Measurements from ENCODE around the gene HORMAD2. TPM values are rescaled to one million over a fixed set of nuclear protein-coding genes. Genes with fewer than 3 reads are reported as not detected.

HORMAD2 gene, protein sequence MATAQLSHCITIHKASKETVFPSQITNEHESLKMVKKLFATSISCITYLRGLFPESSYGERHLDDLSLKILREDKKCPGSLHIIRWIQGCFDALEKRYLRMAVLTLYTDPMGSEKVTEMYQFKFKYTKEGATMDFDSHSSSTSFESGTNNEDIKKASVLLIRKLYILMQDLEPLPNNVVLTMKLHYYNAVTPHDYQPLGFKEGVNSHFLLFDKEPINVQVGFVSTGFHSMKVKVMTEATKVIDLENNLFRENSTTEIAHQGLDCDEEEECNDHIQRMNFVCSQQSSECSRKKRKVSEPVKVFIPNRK
- total RNA-seq (2014; rRNA removed; shearing (Covaris generic)): 0.22 TPM in 1 of 2 replicates, not detected in the other

DNA sequence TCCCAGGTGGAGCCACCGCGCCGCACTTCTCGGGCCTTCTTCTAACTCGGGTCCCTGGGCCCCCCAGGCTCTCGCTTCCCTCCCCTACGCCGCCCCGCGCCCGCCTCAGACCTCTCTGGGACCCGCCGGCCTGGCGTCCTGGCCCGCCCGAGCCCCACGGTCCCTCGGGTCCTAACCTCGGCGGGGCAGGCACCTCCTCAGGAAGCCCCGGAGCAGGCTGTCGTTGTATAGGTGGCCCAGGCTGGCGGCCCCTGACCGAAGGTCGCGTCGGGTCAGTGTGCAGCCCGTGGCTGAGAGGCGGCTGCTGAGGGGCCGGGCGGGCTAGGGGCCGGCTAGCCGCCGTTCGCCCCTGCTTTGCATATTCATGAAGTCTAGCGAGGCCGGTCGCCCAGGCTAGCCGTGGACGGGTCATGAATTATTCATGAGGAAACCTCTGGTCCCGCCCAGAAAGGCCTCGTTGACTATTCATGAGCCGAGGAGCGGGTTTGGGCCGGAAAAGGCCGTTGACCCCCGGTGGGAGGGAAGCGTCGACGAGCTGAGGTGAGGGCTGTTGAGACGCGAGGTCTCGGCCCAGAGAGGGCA is at the start of gene HORMAD2:
HORMAD2 (plus strand) TSS at position 513 of the 582 bp plus-strand sequence. CDS start 13,489 bp downstream, outside the sequence.
- peak; percentile 58 for DNase-seq (ENCODE audit: low read depth)

DNA sequence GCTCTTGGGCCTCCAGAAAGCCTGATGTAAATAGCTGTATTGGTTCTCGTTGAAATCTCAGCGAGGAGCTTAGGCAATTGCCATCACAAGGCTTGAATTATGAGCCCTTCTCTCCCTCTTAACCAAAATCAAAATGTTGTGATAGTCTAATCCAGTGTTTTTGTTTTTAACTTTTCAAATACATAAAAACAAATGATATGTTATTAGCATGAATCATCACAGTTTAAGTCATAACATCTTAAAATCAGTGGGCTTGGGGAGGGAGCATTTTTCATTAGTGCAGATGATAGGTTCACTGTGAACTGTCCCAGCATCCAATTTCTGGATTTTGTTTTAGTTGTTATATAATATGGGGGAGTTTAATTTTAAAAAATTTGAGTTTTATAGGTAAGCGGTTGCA is 48.9 kb upstream of the HORMAD2 start:
- no peak for DNase-seq (ENCODE audit: low read depth)

DNA sequence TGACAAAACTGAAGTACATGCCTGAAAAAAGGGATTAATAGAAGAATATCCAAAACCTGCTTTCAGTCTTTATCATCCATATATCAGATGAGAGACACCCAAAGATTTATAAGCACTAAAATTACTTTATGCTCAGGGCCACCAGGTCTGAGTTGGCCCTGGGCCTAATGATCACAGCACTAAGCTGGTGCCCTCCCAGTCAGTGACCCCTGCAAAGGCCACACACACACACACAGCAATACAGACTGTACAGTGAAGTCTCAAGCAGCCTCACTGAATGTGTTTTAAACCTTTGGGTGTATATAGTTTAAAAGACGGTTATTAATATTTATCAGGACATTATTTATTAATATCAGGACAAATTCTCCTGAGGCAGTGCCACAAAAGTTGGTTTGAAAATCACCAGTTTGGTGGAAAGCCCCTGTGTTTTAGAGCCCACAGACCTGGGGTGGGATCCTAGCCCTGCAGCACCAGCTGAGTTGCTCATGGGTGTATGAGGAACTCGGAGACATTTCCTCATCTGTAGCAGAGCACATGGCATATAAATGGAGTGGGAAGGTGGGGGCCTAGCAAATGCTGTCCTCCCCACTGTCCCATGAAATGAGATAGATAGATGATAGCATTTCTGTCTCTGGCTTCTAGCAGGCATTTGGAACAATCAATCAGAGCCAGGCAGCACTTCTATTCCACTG is 48.4 kb upstream of the HORMAD2 start:
- DNase-seq (ENCODE audit: low read depth): no peak

DNA sequence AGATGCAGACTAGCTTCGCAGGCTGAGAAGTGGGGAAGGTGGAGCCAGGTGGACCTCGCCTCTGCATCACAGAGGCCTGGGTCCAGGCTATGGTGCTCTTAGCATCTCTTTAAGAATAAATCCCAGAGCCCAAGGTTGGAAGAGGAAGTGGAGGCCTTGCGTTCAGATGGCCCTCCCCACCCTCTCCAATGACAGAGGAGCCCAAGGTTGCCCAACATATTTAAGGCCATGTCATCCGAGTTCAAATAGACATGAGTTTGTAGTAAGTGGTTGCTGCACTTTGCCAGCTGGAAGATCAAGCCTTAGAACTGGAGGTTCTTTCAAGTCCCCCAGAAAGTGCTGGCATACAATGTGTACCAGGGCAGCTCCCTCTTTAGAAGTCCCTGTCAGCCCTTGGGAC is 47.1 kb upstream of the HORMAD2 start:
- no peak for DNase-seq (ENCODE audit: low read depth)

DNA sequence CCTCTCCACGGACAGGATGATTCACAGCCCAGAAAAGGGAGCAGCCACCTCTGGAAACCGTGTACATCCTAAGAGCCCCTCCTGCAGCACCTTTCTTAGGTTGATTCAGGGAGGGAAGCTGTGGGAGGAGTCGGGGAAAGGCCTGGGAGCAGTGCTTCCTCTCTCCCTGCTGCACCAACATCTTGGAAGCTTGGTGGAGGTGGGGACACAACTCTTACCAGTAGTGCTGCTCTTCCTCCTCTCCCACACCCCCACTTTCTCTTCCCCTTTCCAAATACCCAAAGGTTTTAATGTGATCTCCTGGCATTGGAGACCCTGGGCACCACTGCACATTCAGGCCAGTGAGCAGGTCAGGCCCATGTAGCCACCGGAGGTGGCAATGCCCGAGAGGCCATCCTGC is 46.4 kb upstream of the HORMAD2 start:
- no peak for DNase-seq (ENCODE audit: low read depth)

DNA sequence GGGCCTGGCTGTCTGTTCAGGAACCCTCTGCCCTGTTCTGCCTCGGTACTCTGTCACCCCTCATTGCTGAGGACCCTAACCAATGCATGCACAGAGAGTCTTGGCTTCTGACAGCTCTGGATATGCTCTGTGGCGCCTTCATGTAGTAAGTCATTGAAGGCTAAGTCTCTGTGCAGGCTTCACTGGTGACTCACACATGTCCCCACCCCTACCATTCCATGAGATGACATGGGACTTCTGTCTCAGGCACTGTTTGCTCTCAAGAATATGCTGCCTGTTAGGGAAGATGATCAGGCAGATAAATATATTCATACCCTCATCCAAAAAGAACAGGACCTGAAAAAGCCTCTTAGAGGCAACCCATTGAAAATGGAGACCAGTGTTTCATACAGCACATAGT is 43.6 kb upstream of the HORMAD2 start:
- peak; percentile 32 for DNase-seq (ENCODE audit: low read depth)

DNA sequence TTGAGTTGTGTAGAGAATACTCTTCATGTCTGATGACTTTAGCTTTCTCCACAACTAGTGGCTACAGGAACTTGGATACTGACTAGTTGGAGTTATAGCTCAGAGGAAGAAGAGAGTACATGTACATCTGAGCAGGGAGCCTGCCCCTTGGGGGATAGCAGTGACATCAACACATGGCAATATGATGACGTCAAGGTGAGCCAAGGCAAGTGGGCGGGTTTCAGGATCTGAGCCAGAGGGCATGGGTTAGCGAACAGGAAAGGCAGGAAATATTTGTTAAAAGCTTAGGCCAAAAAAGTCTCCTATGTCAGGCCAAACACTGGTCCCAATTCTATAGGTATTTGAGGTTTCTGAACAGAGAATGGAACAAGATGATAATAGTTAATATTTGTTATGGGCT is 42.0 kb upstream of the HORMAD2 start:
- peak; percentile 26 for DNase-seq (ENCODE audit: low read depth)

DNA sequence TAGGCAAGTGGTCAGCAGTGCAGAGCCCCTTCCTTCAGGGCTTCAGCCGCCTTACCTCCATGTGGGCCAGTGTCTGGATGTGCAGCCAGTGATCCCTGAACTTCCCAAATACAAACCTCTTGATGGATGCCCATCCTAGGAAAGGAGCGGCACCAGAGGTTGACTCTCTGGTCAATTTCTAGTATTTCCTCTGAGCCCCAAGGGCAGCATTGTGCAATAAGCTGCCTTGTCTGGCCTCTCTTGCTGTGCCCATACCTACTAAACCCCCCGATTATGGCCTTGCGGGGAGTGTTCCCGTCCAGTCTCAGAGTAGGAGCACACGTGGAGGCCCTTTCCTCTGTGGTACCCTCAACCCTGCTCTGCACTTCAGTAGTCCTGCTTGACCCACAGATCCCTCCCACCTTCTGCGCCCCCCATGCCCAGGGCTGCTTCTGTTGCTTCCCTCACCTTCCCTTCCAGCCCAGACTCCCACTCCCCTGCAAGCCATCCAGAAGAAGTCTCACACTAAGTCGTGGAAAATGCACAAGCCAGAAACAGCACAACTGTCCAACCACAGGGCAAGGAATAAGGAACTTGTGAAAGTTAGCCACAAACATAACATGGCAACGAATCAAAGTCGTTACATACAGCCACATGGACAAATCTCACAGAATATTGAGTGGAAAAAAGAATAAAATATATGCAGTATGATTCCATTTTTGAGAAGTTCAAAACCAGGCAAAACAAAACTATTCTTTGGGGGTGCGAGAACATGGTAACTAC is 39.6 kb upstream of the HORMAD2 start:
- no peak for DNase-seq (ENCODE audit: low read depth)

DNA sequence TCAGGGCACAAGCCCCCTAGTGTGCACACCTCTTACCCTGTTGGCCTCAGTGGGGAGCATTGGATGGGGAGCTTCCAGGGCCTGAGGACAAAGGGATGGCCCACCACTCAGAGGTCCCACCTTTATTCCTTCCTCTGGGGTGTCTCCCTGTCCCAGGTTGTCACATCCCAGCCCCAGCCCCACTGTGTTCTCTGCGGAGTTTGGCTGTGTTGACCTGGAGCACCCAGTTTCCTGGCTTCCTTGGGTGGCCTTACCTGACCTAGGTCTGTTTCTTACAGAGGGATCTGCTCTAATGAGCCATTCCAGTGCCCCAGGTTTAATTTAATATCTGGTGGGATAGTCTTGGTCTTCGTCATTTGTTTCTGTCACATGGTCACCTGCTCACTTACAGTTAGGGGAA is 38.8 kb upstream of the HORMAD2 start:
- no peak for DNase-seq (ENCODE audit: low read depth)

DNA sequence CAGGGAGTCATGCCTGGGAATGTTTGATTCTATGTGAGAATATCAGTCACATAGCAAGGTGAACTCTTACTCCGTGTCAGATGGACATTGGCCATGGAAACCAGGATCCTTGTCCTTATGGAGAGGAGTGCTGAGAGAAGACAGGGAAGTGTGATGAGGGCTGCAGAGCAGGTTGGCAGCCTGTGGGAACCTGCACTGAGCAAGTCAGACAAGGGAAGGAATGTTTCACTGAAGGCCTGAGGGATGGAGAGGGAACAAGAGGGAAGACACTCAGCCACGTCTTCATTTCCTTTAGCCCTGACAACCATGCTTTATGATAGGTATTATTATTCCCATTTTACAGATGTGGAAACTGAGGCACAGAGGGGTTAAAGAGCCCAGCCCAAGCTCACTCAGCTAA is 38.4 kb upstream of the HORMAD2 start:
- no peak for DNase-seq (ENCODE audit: low read depth)

DNA sequence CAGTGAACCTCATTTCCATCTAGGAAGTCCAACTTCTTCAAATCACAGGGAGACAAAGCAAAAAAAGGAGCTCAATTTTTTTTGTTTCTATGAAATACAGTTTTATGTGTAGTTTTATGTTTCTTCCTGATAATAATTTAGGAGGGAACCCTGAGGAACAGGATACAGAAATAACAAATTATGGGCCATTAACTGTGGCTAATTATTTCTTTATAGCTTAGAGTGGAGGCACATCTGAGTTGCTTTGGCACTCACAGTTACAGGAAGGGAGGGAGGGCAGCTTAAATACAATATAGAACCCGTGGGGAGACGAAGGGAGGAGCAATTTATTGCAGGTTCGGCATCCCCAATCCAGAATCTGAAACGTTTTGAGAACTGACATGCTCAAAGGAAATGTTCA is 37.1 kb upstream of the HORMAD2 start:
- no peak for DNase-seq (ENCODE audit: low read depth)

DNA sequence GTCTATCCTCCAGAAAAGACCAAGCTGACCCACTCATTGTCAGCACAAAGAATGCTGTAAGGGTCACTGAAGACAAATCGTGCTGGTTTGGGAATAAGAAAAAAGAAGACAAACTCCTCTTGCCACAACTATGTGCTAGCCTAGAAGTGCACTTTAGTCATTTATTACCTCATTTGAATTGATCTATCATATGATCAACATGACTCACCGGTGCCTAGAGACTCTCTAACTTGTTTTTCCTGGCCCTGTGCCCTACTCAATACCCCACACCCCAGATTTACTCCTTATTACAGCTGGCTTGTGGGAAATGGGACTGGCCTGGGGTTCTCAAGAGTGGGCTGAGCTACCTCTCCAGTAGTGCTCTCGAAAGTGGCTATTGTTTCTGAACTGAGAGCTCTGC is 35.9 kb upstream of the HORMAD2 start:
- DNase-seq (ENCODE audit: low read depth): peak; percentile 83

DNA sequence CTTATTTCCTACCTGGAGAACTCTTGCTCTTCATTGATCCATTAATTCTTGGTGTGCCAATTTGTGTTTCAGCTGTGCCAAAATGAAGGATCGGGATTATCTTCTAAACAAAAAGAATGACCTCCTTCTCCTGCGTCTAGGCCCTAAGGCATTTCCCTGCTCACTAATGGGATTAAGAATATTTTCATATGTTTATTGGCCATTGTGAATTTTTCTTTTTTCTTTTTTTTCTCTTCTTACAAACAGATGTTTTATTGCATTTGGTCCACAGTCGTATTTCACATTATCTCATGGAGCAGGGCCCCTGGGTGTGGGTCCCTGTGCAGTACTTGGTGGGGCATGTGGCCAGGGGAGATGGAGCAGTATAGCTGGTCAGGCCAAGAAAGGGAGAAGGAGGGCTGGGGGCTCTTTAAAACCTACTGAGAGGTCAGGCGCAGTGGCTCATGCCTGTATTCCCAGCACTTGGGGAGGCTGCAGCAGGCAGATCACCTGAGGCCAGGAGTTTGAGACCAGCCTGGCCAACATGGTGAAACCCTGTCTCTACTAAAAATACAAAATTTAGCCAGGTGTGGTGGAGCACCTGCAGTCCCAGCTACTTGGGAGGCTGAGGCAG is 35.3 kb upstream of the HORMAD2 start:
- no peak for DNase-seq (ENCODE audit: low read depth)

DNA sequence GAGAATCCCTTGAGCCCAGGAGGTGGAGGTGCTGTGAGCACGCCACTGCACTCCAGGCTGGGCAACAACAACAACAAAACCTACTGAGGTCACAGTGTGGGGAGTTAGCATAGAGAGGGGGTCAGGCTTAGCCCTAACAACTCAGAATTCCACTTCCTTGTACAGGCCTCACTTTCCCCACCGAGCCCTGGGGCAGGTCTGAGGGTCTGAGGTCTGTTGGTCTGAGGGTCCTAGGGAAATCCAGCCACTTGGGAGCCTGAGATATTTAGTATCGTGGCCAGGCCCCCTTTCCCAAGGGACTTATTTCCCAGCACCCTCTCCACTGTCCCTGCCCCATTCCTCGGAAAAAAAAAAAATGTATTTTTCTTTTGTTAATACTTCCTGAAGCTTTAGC is 34.8 kb upstream of the HORMAD2 start:
- DNase-seq (ENCODE audit: low read depth): no peak

DNA sequence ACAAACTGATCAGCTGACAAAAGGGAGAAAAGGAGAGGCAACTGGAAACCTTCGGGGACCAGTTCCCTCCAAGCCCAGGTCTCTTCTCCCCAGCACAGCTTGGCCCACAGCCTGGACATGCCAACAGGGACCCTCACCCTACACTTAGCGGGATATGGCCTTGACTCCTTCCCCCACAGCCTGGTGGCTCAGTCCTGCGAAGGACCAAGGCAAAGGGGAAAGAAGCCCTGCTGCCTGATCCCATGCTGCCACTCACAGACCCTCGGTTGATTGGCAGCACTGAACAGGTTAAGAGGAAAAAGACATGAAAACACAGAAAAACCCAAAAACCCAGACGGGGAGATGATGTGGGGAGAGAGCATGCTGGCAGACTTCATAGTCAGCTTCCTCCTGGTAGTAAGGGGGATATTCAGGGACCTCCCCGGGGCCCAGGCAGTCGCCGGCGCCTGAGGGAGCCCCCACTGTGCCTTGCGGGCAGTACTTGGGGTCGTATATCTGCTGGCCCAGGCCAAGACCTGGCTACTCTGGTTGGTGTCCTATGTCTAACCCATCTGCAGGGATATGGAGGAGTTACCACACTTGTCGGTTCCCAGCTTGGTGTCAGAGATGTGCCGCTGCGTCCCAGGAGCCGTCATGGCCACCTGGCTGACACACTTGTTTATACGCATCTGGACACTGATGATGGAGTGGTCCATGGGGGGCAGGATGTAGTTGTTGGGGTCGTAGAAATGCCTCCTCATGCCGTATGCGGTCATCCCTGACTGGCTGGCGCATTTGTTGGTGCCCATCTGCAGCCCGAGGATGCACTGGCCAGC is 34.2 kb upstream of the HORMAD2 start:
- DNase-seq (ENCODE audit: low read depth): no peak

DNA sequence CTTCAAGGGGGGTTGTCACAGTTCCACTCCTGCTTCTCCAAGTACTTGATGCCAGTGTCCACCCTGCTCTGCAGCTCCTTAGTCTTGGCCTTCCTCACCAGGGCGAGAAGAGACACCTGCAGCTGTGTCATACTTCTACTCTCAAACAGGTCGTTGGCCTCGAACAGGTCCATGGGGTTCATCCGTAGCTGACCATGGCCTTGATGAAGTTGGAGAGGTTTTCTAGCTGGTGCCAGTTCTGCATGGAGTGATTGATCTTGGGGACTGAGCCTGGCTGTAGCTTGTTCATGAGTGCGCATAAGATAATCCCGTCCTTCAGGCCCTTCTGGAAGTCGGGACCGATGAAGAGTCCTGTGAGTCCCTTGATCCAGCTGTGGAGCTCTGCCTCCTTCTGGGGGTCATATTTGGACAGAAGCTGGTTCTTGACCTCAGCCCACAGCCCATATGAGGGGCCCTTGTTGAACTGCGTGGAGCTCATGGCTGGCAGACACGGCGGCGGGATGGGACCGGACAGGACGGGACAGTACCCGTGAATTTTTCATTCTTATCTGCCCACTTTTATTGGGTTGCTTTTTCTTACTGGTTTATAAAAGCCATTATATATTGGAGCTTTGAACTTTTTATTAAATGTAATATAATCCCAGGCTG is 33.4 kb upstream of the HORMAD2 start:
- no peak for DNase-seq (ENCODE audit: low read depth)

DNA sequence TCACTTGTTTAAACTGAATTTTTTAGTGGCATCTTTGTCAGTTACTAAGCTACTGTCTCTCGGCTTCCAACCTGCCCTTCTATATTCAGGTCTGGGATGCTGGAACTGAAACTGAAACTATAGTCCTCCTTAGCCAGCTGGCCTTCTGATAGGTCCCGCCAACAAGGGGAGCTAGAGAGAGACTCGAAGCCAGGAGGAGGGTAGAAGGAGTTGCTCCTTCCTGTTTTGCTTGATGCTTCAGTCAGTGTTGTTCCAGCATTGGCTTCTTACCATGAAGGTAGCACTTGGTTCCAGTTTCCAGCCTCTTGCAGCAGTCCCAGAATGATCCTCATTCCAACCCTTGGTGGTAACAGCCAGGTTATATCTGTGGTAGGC is 32.9 kb upstream of the HORMAD2 start:
- DNase-seq (ENCODE audit: low read depth): peak; percentile 22

DNA sequence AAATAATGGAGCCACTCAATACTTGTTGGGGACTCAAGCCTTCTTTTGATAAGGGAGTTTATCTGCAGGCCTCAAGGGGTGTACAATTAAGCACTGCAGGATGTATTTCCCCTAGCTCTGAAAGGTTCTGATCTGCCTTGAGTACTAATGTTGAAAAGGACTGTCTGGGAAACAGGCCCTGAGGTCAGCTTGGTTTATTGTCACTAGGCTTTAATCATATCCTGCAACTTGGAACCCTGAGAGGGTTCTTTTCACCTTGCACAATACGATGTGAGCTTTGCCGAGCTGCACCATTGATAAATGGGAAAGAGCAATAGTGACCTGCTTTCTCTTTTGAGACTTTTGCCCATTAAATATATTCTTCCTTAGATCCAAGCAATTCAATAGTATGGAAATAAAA is 31.6 kb upstream of the HORMAD2 start:
- DNase-seq (ENCODE audit: low read depth): no peak

DNA sequence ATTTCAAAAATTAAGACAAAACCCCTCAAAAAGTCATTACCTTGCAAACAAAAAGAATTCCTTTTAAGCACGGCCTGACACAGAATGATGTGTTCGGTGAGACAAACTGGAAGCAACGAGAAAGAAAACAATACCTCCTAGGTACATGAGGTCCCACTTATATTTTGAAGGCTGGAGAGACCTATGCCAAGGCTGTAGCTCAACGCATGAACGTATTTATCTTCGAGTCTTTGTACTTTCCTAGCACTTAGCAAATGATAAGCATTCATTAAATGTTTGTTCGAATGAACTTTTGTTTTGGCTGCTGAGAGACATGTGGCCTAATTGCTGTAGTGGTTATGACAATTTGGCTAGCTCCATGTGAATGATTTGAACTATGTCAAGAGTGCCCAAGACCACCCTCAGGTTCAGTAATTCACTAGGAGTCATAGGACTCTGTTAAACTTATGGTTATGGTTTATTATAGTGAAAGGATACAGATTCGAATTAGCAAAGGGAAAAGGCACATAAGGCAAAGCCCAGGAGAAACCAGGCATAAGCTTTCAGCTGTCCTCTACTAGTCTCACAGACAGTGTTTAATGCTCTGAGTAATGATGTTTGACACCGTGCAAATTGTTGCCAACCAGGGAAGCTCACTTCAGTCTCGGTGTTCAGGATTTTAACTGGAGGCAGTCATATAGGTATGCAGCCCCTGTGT is 26.0 kb upstream of the HORMAD2 start:
- DNase-seq (ENCODE audit: low read depth): no peak

DNA sequence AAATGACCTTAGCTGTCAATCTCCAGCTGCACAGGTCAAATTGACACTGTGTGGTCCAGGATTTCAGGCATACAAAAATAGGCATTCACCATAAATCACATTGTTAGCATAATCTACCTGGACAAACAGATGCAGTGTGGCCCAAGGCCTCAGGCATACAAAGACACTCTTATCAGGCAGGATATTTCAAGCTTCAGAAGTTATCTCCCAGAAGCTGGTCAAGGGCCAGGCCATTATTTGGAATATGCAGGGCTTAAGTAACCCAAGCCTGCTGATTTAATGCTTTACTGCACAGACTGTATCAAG is 25.5 kb upstream of the HORMAD2 start:
- DNase-seq (ENCODE audit: low read depth): no peak

Measured in M059J (cell line).